Erythroblast (primary cell): ENCODE data around the gene ACBD3.

ENCODE experiments used
- GATA1 ChIP-seq: IDR thresholded peaks from 2 replicates; pipeline ENCODE4 v1.6.1; 2011; ENCODE audit warnings: low read depth, mild to moderate bottlenecking, control low read depth, low read length, moderate library complexity
- POLR2A ChIP-seq: IDR thresholded peaks from 2 replicates; pipeline ENCODE4 v1.6.1; 2011; ENCODE audit warnings: mild to moderate bottlenecking, low read length

DNA sequence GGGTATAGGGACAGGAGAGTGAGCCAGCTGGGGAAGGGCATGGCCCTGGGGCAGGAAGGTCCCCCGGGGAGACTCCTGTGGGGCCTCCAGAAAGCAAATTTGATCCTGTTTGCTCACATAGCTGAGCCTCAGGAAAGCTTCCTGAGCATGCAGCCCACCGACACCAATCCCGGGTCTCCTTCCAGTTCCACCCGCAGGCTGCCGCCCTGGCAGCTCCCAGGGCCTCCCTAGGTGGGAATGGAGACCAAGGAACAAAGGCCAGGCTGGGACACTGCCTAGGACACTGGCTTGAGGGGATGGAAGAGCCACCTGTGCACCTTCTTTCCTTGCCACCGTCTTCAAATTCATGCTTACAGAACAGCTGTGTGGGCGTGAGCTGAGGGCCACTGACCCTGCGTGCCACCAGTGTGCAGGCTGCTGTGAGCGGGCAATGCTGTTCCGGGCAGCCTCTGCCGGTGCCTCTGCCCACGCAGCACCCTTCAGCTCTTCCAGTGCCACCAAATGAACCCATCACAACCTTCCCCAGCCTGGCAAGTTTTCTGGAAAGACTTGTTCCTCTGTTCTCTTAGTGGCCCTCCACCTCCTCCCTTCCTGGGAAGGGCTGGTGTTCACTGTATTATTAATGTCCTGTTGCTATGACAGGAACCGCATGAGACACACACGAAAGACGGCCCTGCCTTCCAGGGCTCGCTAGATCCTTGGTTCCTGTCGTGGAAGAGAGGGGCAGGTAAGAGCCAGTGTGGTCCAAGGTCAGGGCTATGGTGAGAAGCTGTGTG lies 53.6 kb downstream of the ACBD3 start:
- no peak for TF ChIP-seq POLR2A
- TF ChIP-seq GATA1 = no peak
